HEK293 (cell line): Measurements from ENCODE around the gene SLC16A13.

ENCODE experiments used
- CTCF ChIA-PET: fragments of 350-600 bp; formaldehyde crosslinking; extraction: SDS; loops from one replicate; lab custom pipeline; 2021; ENCODE audit warnings: antibody characterized with exemption; lab: Yijun Ruan, JAX
- POLR2A ChIA-PET: fragments of 300-600 bp; formaldehyde crosslinking; extraction: SDS; loops from one replicate; lab custom pipeline; 2020; ENCODE audit warnings: antibody characterized with exemption, inconsistent platforms; lab: Yijun Ruan, JAX
- H3K27ac ChIP-seq: fragments of 200-500 bp; sonication (Bioruptor generic); 2 replicates; pipeline ENCODE4 v1.5.1; 2014; ENCODE audit warnings: low read depth, low read length, control low read depth, inconsistent platforms; ENCODE audit errors: extremely low read depth
- H3K36me3 ChIP-seq, 2 experiments: fragments of 200-500 bp in 1 of 2; sonication (Bioruptor generic) in 1 of 2; 1 replicate in 1 of 2; 2 replicates in 1 of 2; pipeline ENCODE4 v1.5.1; 2014 to 2017; ENCODE audit warnings: inconsistent platforms in 2 of 2, low read length in 2 of 2; ENCODE audit not compliant: control insufficient read depth in 2 of 2, insufficient read depth in 1 of 2
- H3K4me1 ChIP-seq: fragments of 200-500 bp; sonication (Bioruptor generic); 2 replicates; pipeline ENCODE4 v1.5.1; 2014; ENCODE audit warnings: mild to moderate bottlenecking, low read length, inconsistent platforms; ENCODE audit not compliant: control insufficient read depth, insufficient read depth
- H3K4me3 ChIP-seq: 2 replicates; pipeline ENCODE4 v1.5.1; 2011; ENCODE audit warnings: low read depth, mild to moderate bottlenecking, control low read depth, low read length, moderate library complexity
- H3K9me3 ChIP-seq: fragments of 200-500 bp; sonication (Bioruptor generic); 2 replicates; pipeline ENCODE4 v1.5.1; 2014; ENCODE audit warnings: low read depth, low read length, inconsistent platforms; ENCODE audit not compliant: control insufficient read depth, insufficient read depth
- PRDM1 ChIP-seq: fragments of 450-650 bp; formaldehyde crosslinking; IDR thresholded peaks from 2 replicates; pipeline ENCODE4; 2016; ENCODE audit warnings: missing biosample characterization, missing genetic modification characterization
- ZFP37 ChIP-seq: fragments of 450-650 bp; formaldehyde crosslinking; IDR thresholded peaks from 2 replicates; pipeline ENCODE4 v1.5.1; 2016; ENCODE audit warnings: missing biosample characterization, missing genetic modification characterization
- ZNF10 ChIP-seq: fragments of 450-650 bp; formaldehyde crosslinking; IDR thresholded peaks from 2 replicates; pipeline ENCODE4 v1.5.1; 2017; ENCODE audit warnings: missing biosample characterization, missing genetic modification characterization
- ZNF132 ChIP-seq: fragments of 450-650 bp; formaldehyde crosslinking; IDR thresholded peaks from 2 replicates; pipeline ENCODE4 v1.5.1; 2017; ENCODE audit warnings: missing biosample characterization, missing genetic modification characterization, borderline replicate concordance
- ZNF146 ChIP-seq: fragments of 450-650 bp; formaldehyde crosslinking; IDR thresholded peaks from 2 replicates; pipeline ENCODE4 v1.5.1; 2016; ENCODE audit warnings: missing biosample characterization, missing genetic modification characterization
- ZNF202 ChIP-seq: fragments of 450-650 bp; formaldehyde crosslinking; IDR thresholded peaks from 2 replicates; pipeline ENCODE4 v1.5.1; 2016; ENCODE audit warnings: missing biosample characterization, missing genetic modification characterization, borderline replicate concordance
- ZNF211 ChIP-seq: fragments of 450-650 bp; formaldehyde crosslinking; IDR thresholded peaks from 2 replicates; pipeline ENCODE4 v1.5.1; 2016; ENCODE audit warnings: low read depth, missing biosample characterization, missing genetic modification characterization
- ZNF221 ChIP-seq: fragments of 450-650 bp; formaldehyde crosslinking; IDR thresholded peaks from 2 replicates; pipeline ENCODE4 v1.5.1; 2017; ENCODE audit warnings: missing biosample characterization, missing genetic modification characterization, borderline replicate concordance
- ZNF23 ChIP-seq: fragments of 450-650 bp; formaldehyde crosslinking; IDR thresholded peaks from 2 replicates; pipeline ENCODE4 v1.5.1; 2016; ENCODE audit warnings: missing biosample characterization, missing genetic modification characterization, borderline replicate concordance
- ZNF423 ChIP-seq: fragments of 450-650 bp; formaldehyde crosslinking; IDR thresholded peaks from 2 replicates; pipeline ENCODE4 v1.5.1; 2016; ENCODE audit warnings: missing biosample characterization, missing genetic modification characterization
- ZNF473 ChIP-seq: fragments of 450-650 bp; formaldehyde crosslinking; IDR thresholded peaks from 2 replicates; pipeline ENCODE4 v1.5.1; 2017; ENCODE audit warnings: missing biosample characterization, missing genetic modification characterization
- ZNF48 ChIP-seq: fragments of 450-650 bp; formaldehyde crosslinking; IDR thresholded peaks from 2 replicates; pipeline ENCODE4 v1.5.1; 2016; ENCODE audit warnings: missing biosample characterization, missing genetic modification characterization
- ZNF561 ChIP-seq: fragments of 450-650 bp; IDR thresholded peaks from 2 replicates; pipeline ENCODE4 v1.5.1; 2018; ENCODE audit warnings: missing biosample characterization, missing genetic modification characterization, borderline replicate concordance
- ZNF776 ChIP-seq: fragments of 450-650 bp; formaldehyde crosslinking; IDR thresholded peaks from 2 replicates; pipeline ENCODE4 v1.5.0; 2017; ENCODE audit warnings: missing biosample characterization, missing genetic modification characterization, borderline replicate concordance
- ZNF843 ChIP-seq: fragments of 450-650 bp; formaldehyde crosslinking; IDR thresholded peaks from 2 replicates; pipeline ENCODE4 v1.5.1; 2016; ENCODE audit warnings: missing biosample characterization, missing genetic modification characterization
- ZSCAN30 ChIP-seq: fragments of 450-650 bp; IDR thresholded peaks from 2 replicates; pipeline ENCODE4 v1.5.1; 2018; ENCODE audit warnings: missing biosample characterization, mild to moderate bottlenecking, missing genetic modification characterization, moderate library complexity
- TF ChIP-seq, protein P1 (sequence below): fragments of 450-650 bp; formaldehyde crosslinking; IDR thresholded peaks from 2 replicates; pipeline ENCODE4 v1.5.1; 2016; ENCODE audit warnings: missing biosample characterization, missing genetic modification characterization
- TF ChIP-seq, protein P2 (sequence below): fragments of 450-650 bp; formaldehyde crosslinking; IDR thresholded peaks from 2 replicates; pipeline ENCODE4 v1.5.1; 2017; ENCODE audit warnings: missing biosample characterization, missing genetic modification characterization
- TF ChIP-seq, protein P3 (sequence below): fragments of 450-650 bp; formaldehyde crosslinking; IDR thresholded peaks from 2 replicates; pipeline ENCODE4 v1.5.1; 2017; ENCODE audit warnings: missing biosample characterization, missing genetic modification characterization
- TF ChIP-seq, protein P4 (sequence below): fragments of 450-650 bp; formaldehyde crosslinking; IDR thresholded peaks from 2 replicates; pipeline ENCODE4 v1.5.1; 2016; ENCODE audit warnings: missing biosample characterization, missing genetic modification characterization

Gene SLC16A13

DNA sequence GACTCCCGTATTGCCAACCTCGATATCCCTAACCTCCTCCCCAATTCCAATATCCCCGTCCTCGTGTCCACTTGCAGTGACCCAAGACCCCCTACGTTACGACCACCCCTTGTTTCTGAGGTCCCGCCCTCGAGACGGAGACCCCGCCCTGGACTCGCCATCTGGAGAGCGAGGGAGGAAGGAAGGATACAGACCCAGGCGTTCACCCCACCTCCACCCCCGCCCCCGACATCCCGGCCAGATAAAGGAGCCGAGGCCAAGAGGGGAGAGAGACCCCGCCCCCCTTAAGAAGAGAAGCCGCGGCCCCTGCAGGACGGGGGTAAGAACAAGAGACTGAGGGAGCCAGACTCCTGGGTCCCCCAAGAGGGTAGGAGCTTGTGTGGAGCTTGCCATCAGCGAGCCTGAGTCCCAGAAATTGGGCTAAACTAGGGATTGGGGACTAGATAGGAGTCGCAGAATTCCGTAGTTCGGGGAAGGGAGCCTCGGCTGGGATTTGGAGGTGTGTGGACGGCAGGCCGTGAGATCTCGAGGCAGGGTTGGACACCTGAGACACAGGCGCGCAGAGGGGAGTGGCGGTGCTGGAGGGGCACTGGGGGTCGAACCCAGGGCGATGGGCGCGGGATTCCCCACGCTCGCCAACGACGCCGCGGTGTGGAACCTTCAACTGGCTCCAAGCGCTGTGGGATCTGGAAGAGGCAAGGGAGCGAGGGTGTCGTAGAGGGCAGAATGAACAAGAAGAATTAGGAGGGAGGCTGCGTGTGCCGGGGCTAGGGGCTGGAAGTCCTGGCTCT, 12.8 kb upstream of the SLC16A13 start, which contains the start of gene BCL6B:
Gene BCL6B (plus strand): TSS at position 270 of the 791 bp plus-strand sequence. CDS start 622 bp downstream, outside the sequence.
- CTCF ChIA-PET = interaction anchor here (0.7 to 3.1 kb wide), 10 partner anchors 9 to 425 kb away, joined by 3 to 35 read pairs (median 13); partner anchors contain the start of gene SLC16A13
- Histone ChIP-seq H3K4me1 (peaks cover 3% of the 10 kb centered on the region; the same call in 1 of the 2 replicates), H3K9me3 (no peaks in the 10 kb centered on the region), H3K4me3 (no peak within 1 kb of the TSS), H3K36me3 (no peaks in the 10 kb centered on the region), H3K27ac (no peak within 1 kb of the TSS)
- POLR2A ChIA-PET = interaction anchor here (0.7 to 1.6 kb wide), 2 partner anchors 12 to 627 kb away, joined by 3 to 5 read pairs; partner anchors contain the start of gene SLC16A13
- TF ChIP-seq, protein P1, sequence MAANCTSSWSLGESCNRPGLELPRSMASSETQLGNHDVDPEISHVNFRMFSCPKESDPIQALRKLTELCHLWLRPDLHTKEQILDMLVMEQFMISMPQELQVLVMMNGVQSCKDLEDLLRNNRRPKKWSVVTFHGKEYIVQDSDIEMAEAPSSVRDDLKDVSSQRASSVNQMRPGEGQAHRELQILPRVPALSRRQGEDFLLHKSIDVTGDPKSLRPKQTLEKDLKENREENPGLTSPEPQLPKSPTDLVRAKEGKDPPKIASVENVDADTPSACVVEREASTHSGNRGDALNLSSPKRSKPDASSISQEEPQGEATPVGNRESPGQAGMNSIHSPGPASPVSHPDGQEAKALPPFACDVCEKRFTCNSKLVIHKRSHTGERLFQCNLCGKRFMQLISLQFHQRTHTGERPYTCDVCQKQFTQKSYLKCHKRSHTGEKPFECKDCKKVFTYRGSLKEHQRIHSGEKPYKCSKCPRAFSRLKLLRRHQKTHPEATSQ (tag by site-specific recombination) = no peak
- TF ChIP-seq ZNF473 (no peak), ZNF843 (no peak), PRDM1 (tag by site-specific recombination) (no peak), ZNF423 (tag by site-specific recombination) (no peak), ZNF23 (no peak), ZNF776 (tag by site-specific recombination) (no peak), ZNF211 (tag by site-specific recombination) (no peak), ZNF132 (tag by site-specific recombination) (no peak), ZNF221 (tag by site-specific recombination) (no peak), ZNF10 (tag by site-specific recombination) (no peak), ZNF202 (no peak), ZSCAN30 (tag by site-specific recombination) (no peak), ZNF146 (tag by site-specific recombination) (no peak), ZFP37 (tag by site-specific recombination) (no peak), ZNF561 (tag by site-specific recombination) (no peak), ZNF48 (tag by site-specific recombination) (no peak)
- TF ChIP-seq, protein P2, sequence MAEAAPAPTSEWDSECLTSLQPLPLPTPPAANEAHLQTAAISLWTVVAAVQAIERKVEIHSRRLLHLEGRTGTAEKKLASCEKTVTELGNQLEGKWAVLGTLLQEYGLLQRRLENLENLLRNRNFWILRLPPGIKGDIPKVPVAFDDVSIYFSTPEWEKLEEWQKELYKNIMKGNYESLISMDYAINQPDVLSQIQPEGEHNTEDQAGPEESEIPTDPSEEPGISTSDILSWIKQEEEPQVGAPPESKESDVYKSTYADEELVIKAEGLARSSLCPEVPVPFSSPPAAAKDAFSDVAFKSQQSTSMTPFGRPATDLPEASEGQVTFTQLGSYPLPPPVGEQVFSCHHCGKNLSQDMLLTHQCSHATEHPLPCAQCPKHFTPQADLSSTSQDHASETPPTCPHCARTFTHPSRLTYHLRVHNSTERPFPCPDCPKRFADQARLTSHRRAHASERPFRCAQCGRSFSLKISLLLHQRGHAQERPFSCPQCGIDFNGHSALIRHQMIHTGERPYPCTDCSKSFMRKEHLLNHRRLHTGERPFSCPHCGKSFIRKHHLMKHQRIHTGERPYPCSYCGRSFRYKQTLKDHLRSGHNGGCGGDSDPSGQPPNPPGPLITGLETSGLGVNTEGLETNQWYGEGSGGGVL = no peak
- TF ChIP-seq, protein P3, sequence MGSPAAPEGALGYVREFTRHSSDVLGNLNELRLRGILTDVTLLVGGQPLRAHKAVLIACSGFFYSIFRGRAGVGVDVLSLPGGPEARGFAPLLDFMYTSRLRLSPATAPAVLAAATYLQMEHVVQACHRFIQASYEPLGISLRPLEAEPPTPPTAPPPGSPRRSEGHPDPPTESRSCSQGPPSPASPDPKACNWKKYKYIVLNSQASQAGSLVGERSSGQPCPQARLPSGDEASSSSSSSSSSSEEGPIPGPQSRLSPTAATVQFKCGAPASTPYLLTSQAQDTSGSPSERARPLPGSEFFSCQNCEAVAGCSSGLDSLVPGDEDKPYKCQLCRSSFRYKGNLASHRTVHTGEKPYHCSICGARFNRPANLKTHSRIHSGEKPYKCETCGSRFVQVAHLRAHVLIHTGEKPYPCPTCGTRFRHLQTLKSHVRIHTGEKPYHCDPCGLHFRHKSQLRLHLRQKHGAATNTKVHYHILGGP (tag by site-specific recombination) = no peak
- TF ChIP-seq, protein P4, sequence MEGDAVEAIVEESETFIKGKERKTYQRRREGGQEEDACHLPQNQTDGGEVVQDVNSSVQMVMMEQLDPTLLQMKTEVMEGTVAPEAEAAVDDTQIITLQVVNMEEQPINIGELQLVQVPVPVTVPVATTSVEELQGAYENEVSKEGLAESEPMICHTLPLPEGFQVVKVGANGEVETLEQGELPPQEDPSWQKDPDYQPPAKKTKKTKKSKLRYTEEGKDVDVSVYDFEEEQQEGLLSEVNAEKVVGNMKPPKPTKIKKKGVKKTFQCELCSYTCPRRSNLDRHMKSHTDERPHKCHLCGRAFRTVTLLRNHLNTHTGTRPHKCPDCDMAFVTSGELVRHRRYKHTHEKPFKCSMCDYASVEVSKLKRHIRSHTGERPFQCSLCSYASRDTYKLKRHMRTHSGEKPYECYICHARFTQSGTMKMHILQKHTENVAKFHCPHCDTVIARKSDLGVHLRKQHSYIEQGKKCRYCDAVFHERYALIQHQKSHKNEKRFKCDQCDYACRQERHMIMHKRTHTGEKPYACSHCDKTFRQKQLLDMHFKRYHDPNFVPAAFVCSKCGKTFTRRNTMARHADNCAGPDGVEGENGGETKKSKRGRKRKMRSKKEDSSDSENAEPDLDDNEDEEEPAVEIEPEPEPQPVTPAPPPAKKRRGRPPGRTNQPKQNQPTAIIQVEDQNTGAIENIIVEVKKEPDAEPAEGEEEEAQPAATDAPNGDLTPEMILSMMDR (tag by site-specific recombination) = no peak
